NB4 (cell line): Measurements from ENCODE around the gene ADARB2.

Source experiments
- DNase-seq: peaks from one replicate; pipeline ENCODE4 v3.0.0; 2010; ENCODE audit warnings: low read depth
- H3K4me3 ChIP-seq: one replicate; pipeline ENCODE4 v1.5.1; 2011; ENCODE audit warnings: mild to moderate bottlenecking, low read depth, low read length, moderate library complexity
- CTCF ChIP-seq: IDR thresholded peaks from one replicate; pipeline ENCODE4 v1.5.1; 2012; ENCODE audit warnings: low read depth, low read length
- MAX ChIP-seq: IDR thresholded peaks from 2 replicates; pipeline ENCODE4 v1.6.1; 2011; ENCODE audit warnings: low read depth, low read length
- MYC ChIP-seq: IDR thresholded peaks from 2 replicates; pipeline ENCODE4 v1.6.1; 2011; ENCODE audit warnings: low read depth, low read length
- POLR2A ChIP-seq: IDR thresholded peaks from 2 replicates; pipeline ENCODE4 v1.6.1; 2011; ENCODE audit warnings: mild to moderate bottlenecking; ENCODE audit not compliant: insufficient read length; ENCODE audit errors: extremely low read depth

ADARB2 gene

GRCh38 chr10:1735562-1735961, 1.8 kb downstream of the ADARB2 start:
- TF ChIP-seq POLR2A = no peak
- no peak for TF ChIP-seq CTCF
- no peak overlapping the region for H3K4me3 ChIP-seq
- DNase-seq = no peak

- H3K4me3 ChIP-seq = no peak overlapping the region
- TF ChIP-seq POLR2A = no peak
- no peak for TF ChIP-seq MYC
- no peak for TF ChIP-seq CTCF
- no peak for TF ChIP-seq MAX
- no peak for DNase-seq
These were observed 3.0 kb downstream of the ADARB2 start for GRCh38 chr10:1734288-1734687.

- H3K4me3 ChIP-seq = no peak overlapping the region
- TF ChIP-seq MAX (no peak), MYC (no peak), POLR2A (no peak), CTCF (no peak)
- no peak for DNase-seq
These were observed 3.6 kb downstream of the ADARB2 start for GRCh38 chr10:1733720-1734119.

- no peak for DNase-seq
- no peak for TF ChIP-seq MAX
- TF ChIP-seq POLR2A = no peak
- TF ChIP-seq MYC = no peak
- no peak for TF ChIP-seq CTCF
- no peak overlapping the region for H3K4me3 ChIP-seq
These were observed 4.7 kb downstream of the ADARB2 start for GRCh38 chr10:1732564-1732996.

GRCh38 chr10:1731592-1731991, 5.7 kb downstream of the ADARB2 start:
- TF ChIP-seq MYC (no peak), CTCF (no peak), POLR2A (no peak), MAX (no peak)
- no peak for DNase-seq
- H3K4me3 ChIP-seq = no peak overlapping the region

GRCh38 chr10:1729751-1730150, 7.6 kb downstream of the ADARB2 start:
- no peak overlapping the region for H3K4me3 ChIP-seq
- no peak for TF ChIP-seq MAX
- no peak for TF ChIP-seq CTCF
- TF ChIP-seq MYC = no peak
- no peak for TF ChIP-seq POLR2A
- no peak for DNase-seq
